ENCODE data around the gene SLC5A11. TPM values are rescaled to one million over a fixed set of nuclear protein-coding genes. Genes with fewer than 3 reads are reported as not detected.

The SLC5A11 gene
- polyA plus RNA-seq, 3 donors from 2014 or later, result not detected

DNA sequence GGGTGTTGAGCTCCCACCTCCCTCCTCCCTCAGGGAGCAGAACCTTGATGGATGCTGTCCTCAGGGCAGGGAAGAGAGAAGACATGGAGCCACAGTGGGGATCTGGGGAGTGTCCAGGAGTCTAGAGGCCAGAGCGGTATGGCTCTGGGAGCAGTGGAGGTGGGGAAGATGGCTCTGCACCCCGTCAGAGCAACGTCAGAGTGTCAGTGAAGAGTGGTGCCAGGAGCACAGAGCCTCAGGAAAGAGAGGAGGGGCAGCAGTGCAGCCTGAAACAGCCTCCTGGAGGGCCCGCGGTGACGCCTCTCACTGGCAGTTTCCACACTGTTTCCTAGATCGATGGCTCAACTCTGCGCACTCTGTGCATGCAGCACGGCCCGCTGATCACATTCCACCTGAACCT, 23.2 kb upstream of the SLC5A11 start:
- Mint-ChIP-seq H3K9me3 (no peaks in the 10 kb centered on the region), H3K27ac (peak overlapping the region; percentile 26 to 85 (median 74)), H3K27me3 (ENCODE audit: low read depth in 3 of 3) (peaks cover 0 to 7% (median 4%) of the 10 kb centered on the region in 3 donors), H3K4me1 (peaks cover 34 to 37% of the 10 kb centered on the region in 2 donors), H3K4me3 (peak overlapping the region in 2 of 5 donors; percentile 66 to 81), H3K36me3 (peaks cover 27 to 67% (median 55%) of the 10 kb centered on the region in 3 donors)
- DNase-seq, result no peak

- H3K27ac Mint-ChIP-seq, result peak overlapping the region in 2 of 6 donors; percentile 13 to 85
- H3K4me3 Mint-ChIP-seq, result peak overlapping the region in 3 of 5 donors; percentile 16 to 43 (median 21)
- peaks cover 22 to 62% (median 51%) of the 10 kb centered on the region in 3 donors for H3K36me3 Mint-ChIP-seq
- H3K9me3 Mint-ChIP-seq, result no peaks in the 10 kb centered on the region
- DNase-seq, result no peak
- H3K4me1 Mint-ChIP-seq, result peaks cover 34 to 37% of the 10 kb centered on the region in 2 donors
- H3K27me3 Mint-ChIP-seq (ENCODE audit: low read depth in 3 of 3), result peaks cover 0 to 7% (median 4%) of the 10 kb centered on the region in 3 donors
Measured at GRCh38 chr16:24822974-24823373, 22.8 kb upstream of the SLC5A11 start.

DNA sequence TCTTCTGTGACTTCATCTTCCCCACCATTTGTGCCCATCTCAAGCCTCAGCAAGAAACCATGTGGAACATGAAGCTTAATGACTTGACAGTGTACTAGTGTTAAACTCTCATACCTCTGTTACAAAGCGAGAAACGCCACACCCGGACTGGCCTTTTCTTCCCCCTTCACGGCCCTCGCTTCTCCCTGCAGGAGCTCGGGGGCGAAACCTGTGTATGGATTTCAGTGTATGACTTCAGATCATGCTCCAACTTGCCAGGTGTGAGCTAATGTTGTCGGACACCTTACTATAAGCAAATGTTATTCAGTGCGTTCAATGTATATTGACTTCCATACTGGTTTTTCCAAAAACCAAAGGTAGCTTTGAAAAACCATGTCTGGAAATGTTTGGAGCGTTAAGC, 20.1 kb upstream of the SLC5A11 start:
- Mint-ChIP-seq H3K27ac (peak overlapping the region in 3 of 6 donors; percentile 2 to 63 (median 58)), H3K36me3 (peaks cover 9 to 36% (median 29%) of the 10 kb centered on the region in 3 donors), H3K27me3 (ENCODE audit: low read depth in 3 of 3) (peaks cover 0 to 7% (median 0%) of the 10 kb centered on the region in 3 donors), H3K4me3 (no peak overlapping the region), H3K9me3 (no peaks in the 10 kb centered on the region), H3K4me1 (peaks cover 23 to 24% of the 10 kb centered on the region in 2 donors)
- DNase-seq, result no peak

GRCh38 chr16:24826096-24826690, 19.6 kb upstream of the SLC5A11 start:
- no peak for DNase-seq
- no peak overlapping the region for H3K4me3 Mint-ChIP-seq
- H3K27ac Mint-ChIP-seq, result no peak overlapping the region
- peaks cover 18 to 19% of the 10 kb centered on the region in 2 donors for H3K4me1 Mint-ChIP-seq
- no peaks in the 10 kb centered on the region for H3K9me3 Mint-ChIP-seq
- H3K36me3 Mint-ChIP-seq, result peaks cover 9 to 31% (median 27%) of the 10 kb centered on the region in 3 donors
- peaks cover 0 to 7% (median 0%) of the 10 kb centered on the region in 3 donors for H3K27me3 Mint-ChIP-seq (ENCODE audit: low read depth in 3 of 3)

GRCh38 chr16:24826817-24827566, 18.8 kb upstream of the SLC5A11 start:
- no peak for DNase-seq
- H3K4me1 Mint-ChIP-seq, result peaks cover 10 to 11% of the 10 kb centered on the region in 2 donors
- H3K36me3 Mint-ChIP-seq, result peaks cover 11 to 31% (median 24%) of the 10 kb centered on the region in 3 donors
- peak overlapping the region in 2 of 6 donors; percentile 31 to 36 for H3K27ac Mint-ChIP-seq
- peaks cover 0 to 7% (median 0%) of the 10 kb centered on the region in 3 donors for H3K27me3 Mint-ChIP-seq (ENCODE audit: low read depth in 3 of 3)
- H3K4me3 Mint-ChIP-seq, result no peak overlapping the region
- H3K9me3 Mint-ChIP-seq, result no peaks in the 10 kb centered on the region

- H3K36me3 Mint-ChIP-seq, result peaks cover 14 to 24% (median 23%) of the 10 kb centered on the region in 3 donors
- no peaks in the 10 kb centered on the region for H3K9me3 Mint-ChIP-seq
- no peak overlapping the region for H3K4me3 Mint-ChIP-seq
- no peak overlapping the region for H3K27ac Mint-ChIP-seq
- H3K4me1 Mint-ChIP-seq, result no peaks in the 10 kb centered on the region
- H3K27me3 Mint-ChIP-seq (ENCODE audit: low read depth in 3 of 3), result peaks cover 0 to 2% (median 0%) of the 10 kb centered on the region in 3 donors
- DNase-seq, result no peak
Measured at GRCh38 chr16:24829153-24829552, 16.6 kb upstream of the SLC5A11 start.

GRCh38 chr16:24833352-24833751, 12.4 kb upstream of the SLC5A11 start:
- Mint-ChIP-seq H3K36me3 (peaks cover 13 to 22% (median 22%) of the 10 kb centered on the region in 3 donors), H3K4me3 (no peak overlapping the region), H3K9me3 (no peaks in the 10 kb centered on the region), H3K4me1 (no peaks in the 10 kb centered on the region), H3K27ac (no peak overlapping the region), H3K27me3 (ENCODE audit: low read depth in 3 of 3) (no peaks in the 10 kb centered on the region)
- DNase-seq, result no peak

GRCh38 chr16:24834459-24835335, 11.1 kb upstream of the SLC5A11 start:
- Mint-ChIP-seq H3K27ac (no peak overlapping the region), H3K27me3 (ENCODE audit: low read depth in 3 of 3) (no peaks in the 10 kb centered on the region), H3K9me3 (no peaks in the 10 kb centered on the region), H3K4me1 (no peaks in the 10 kb centered on the region), H3K4me3 (no peak overlapping the region), H3K36me3 (peaks cover 10 to 22% (median 22%) of the 10 kb centered on the region in 3 donors)
- DNase-seq, result no peak

DNA sequence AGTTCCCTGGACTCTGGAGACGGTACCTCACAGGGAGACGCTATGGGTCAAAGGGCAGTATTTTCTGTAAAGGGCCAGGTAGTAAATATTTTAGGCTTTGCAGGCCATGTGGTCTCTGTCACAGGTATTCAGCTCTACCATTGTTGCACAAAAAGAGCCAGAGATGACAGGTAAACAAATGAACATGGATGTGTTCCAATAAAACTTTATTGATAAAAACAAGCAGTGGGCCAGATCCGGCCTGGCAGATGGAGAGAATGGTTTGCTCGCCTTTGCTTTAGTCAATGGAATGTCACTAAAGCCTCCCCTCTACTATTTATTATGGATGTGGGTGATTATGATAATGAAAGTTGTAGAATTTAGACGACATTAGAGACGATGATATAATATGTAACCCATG, 8.9 kb upstream of the SLC5A11 start:
- Mint-ChIP-seq H3K36me3 (peaks cover 10 to 26% (median 22%) of the 10 kb centered on the region in 3 donors), H3K27me3 (ENCODE audit: low read depth in 3 of 3) (peaks cover 0 to 2% (median 0%) of the 10 kb centered on the region in 3 donors), H3K4me1 (no peaks in the 10 kb centered on the region), H3K27ac (no peak overlapping the region), H3K9me3 (no peaks in the 10 kb centered on the region), H3K4me3 (no peak overlapping the region)
- no peak for DNase-seq

GRCh38 chr16:24837969-24838368, 7.8 kb upstream of the SLC5A11 start:
- peaks cover 0 to 3% (median 0%) of the 10 kb centered on the region in 3 donors for H3K27me3 Mint-ChIP-seq (ENCODE audit: low read depth in 3 of 3)
- H3K4me1 Mint-ChIP-seq, result no peaks in the 10 kb centered on the region
- no peak overlapping the region for H3K27ac Mint-ChIP-seq
- peaks cover 6 to 22% (median 18%) of the 10 kb centered on the region in 3 donors for H3K36me3 Mint-ChIP-seq
- no peak overlapping the region for H3K4me3 Mint-ChIP-seq
- no peak for DNase-seq
- no peaks in the 10 kb centered on the region for H3K9me3 Mint-ChIP-seq

- H3K27me3 Mint-ChIP-seq (ENCODE audit: low read depth in 3 of 3), result peaks cover 0 to 3% (median 0%) of the 10 kb centered on the region in 3 donors
- H3K4me3 Mint-ChIP-seq, result no peak overlapping the region
- no peaks in the 10 kb centered on the region for H3K9me3 Mint-ChIP-seq
- no peak for DNase-seq
- H3K36me3 Mint-ChIP-seq, result peaks cover 8 to 25% (median 19%) of the 10 kb centered on the region in 3 donors
- H3K4me1 Mint-ChIP-seq, result no peaks in the 10 kb centered on the region
- no peak overlapping the region for H3K27ac Mint-ChIP-seq
Measured at GRCh38 chr16:24838554-24839266, 7.1 kb upstream of the SLC5A11 start.

DNA sequence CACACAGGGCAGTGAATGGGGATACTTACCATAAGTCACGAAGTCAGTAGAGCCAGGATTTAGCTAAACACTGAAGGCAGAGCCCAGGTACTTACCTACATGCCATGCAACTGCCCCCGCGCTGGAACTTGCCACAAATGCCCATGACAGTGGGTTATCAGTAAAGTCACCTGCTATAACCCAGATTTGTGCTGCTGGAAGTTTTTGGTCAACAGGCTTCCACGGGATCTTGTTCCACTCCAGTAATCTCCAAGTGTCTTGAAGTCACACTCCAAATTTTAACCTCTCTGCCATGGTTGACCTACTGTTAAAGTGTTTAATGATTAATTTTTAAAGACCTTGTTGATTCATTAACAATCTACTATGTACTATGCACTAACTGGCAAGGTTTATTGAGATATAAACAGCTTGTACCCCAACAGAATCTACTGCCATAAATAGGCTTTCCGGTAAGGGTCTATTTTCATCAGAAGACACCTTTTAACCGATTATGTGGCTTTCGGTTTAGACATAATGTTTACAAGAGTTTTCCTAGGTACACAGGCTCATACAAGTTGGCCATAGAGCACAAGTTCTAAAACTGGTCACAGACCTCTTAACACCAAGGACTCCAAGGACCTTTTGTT, 6.3 kb upstream of the SLC5A11 start:
- no peak overlapping the region for H3K4me3 Mint-ChIP-seq
- no peaks in the 10 kb centered on the region for H3K4me1 Mint-ChIP-seq
- DNase-seq, result no peak
- peaks cover 0 to 3% (median 0%) of the 10 kb centered on the region in 3 donors for H3K27me3 Mint-ChIP-seq (ENCODE audit: low read depth in 3 of 3)
- no peak overlapping the region for H3K27ac Mint-ChIP-seq
- no peaks in the 10 kb centered on the region for H3K9me3 Mint-ChIP-seq
- H3K36me3 Mint-ChIP-seq, result peaks cover 8 to 26% (median 24%) of the 10 kb centered on the region in 3 donors

DNA sequence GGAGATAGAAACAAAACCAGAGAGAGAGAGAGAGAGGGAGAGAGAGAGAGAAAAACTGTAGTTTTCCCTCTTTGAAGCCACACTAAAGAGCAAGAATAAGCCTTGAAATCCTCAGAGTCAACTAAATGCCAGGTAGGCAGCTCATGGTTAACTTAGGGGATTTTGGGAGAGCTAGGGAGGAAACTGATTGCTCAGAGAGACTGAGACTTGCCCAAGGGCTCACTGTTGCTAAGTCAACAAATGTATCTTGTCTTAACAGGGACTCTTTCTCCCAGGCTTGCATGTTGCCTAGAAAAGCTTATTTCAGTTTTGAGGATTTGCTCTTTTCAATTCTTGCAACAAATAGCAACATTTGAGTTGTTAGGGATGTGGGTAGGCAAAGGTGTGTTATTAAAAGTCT, 4.5 kb upstream of the SLC5A11 start:
- no peak overlapping the region for H3K4me3 Mint-ChIP-seq
- no peak overlapping the region for H3K27ac Mint-ChIP-seq
- peaks cover 3 to 17% (median 11%) of the 10 kb centered on the region in 3 donors for H3K36me3 Mint-ChIP-seq
- H3K27me3 Mint-ChIP-seq (ENCODE audit: low read depth in 3 of 3), result peaks cover 0 to 3% (median 0%) of the 10 kb centered on the region in 3 donors
- no peaks in the 10 kb centered on the region for H3K9me3 Mint-ChIP-seq
- no peaks in the 10 kb centered on the region for H3K4me1 Mint-ChIP-seq
- DNase-seq, result no peak
